ENCODE data around the gene ZNF831. TPM values are rescaled to one million over a fixed set of nuclear protein-coding genes. Genes with fewer than 3 reads are reported as not detected.
A peak's percentile ranks its signal among the peaks of the same experiment; 100 is the strongest.

Gene ZNF831
- total and polyA plus RNA-seq, 11 donors, result 0.02 to 0.77 (median 0.06) TPM; not detected in 2

- intact Hi-C loops (cut with DNase I), result loop anchor here in 1 of 10 donors (5.0 kb wide), 1 partner anchor 75 kb away; no protein-coding TSS in a partner anchor
- WGBS, 4 donors, result 18 to 32% (median 25%) methylated on average over 8 of the region's 8 CpGs
- no peaks in the 10 kb centered on the region for H3K9me3 ChIP-seq
- H3K4me3 ChIP-seq, result peak overlapping the region in 1 of 12 donors; percentile 36
- no peaks in the 10 kb centered on the region for H3K27me3 ChIP-seq
- peak; percentile 47 to 64 (median 56) for ATAC-seq
- TF ChIP-seq CTCF (IDR thresholded peaks at IDR 0.05) (no peak), POLR2A (IDR thresholded peaks at IDR 0.05) (no peak)
- H3K36me3 ChIP-seq, result no peaks in the 10 kb centered on the region
- peaks cover 4 to 53% (median 29%) of the 10 kb centered on the region in 12 donors for H3K4me1 ChIP-seq
- DNase-seq, result peak in 3 of 5 donors; percentile 51 to 58 (median 56)
- H3K27ac ChIP-seq, result peak overlapping the region in 10 of 12 donors; percentile 11 to 74 (median 59)
Observed at GRCh38 chr20:59146780-59147565, 16.6 kb upstream of the ZNF831 start.

- peak overlapping the region in 8 of 12 donors; percentile 2 to 74 (median 62) for H3K27ac ChIP-seq
Observed at GRCh38 chr20:59147586-59147985, 16.0 kb upstream of the ZNF831 start.

GRCh38 chr20:59148701-59149493 is 14.7 kb upstream of the ZNF831 start:
- H3K4me1 ChIP-seq, result peaks cover 4 to 64% (median 37%) of the 10 kb centered on the region in 12 donors
- peak overlapping the region in 8 of 12 donors; percentile 41 to 77 (median 69) for H3K27ac ChIP-seq
- DNase-seq (no peak), ATAC-seq (no peak)
- intact Hi-C loops (cut with DNase I), result loop anchor here in 1 of 10 donors (5.0 kb wide), 1 partner anchor 73 kb away; no protein-coding TSS in a partner anchor
- no peaks in the 10 kb centered on the region for H3K36me3 ChIP-seq
- TF ChIP-seq CTCF (IDR thresholded peaks at IDR 0.05) (no peak), POLR2A (IDR thresholded peaks at IDR 0.05) (no peak)
- no peaks in the 10 kb centered on the region for H3K27me3 ChIP-seq
- no peaks in the 10 kb centered on the region for H3K9me3 ChIP-seq
- H3K4me3 ChIP-seq, result no peak overlapping the region
- 86 to 92% (median 87%) methylated on average over 7 to 9 of the region's 9 CpGs for WGBS, 4 donors

More at GRCh38 chr20:59147586-59147985, 16.0 kb upstream of the ZNF831 start:
- Histone ChIP-seq H3K4me3 (peak overlapping the region in 1 of 12 donors; percentile 36), H3K9me3 (no peaks in the 10 kb centered on the region), H3K36me3 (no peaks in the 10 kb centered on the region), H3K27me3 (no peaks in the 10 kb centered on the region), H3K4me1 (peaks cover 4 to 56% (median 30%) of the 10 kb centered on the region in 12 donors)
- intact Hi-C loops (cut with DNase I), result loop anchor here in 1 of 10 donors (5.0 kb wide), 1 partner anchor 75 kb away; no protein-coding TSS in a partner anchor
- ATAC-seq, result no peak
- 88 to 97% (median 91%) methylated on average over 3 of the region's 3 CpGs for WGBS, 4 donors
- TF ChIP-seq CTCF (IDR thresholded peaks at IDR 0.05), result no peak
- TF ChIP-seq POLR2A (IDR thresholded peaks at IDR 0.05), result no peak
- DNase-seq, result no peak

All from heart left ventricle (tissue), 16 donors.